GM19468 (cell line): ENCODE data around the gene TLK1.

Experiments
- ATAC-seq: cut with Tn5 transposase; IDR thresholded peaks from one replicate; pipeline ENCODE4 v1.9.1; 2021; ENCODE audit warnings: mild to moderate bottlenecking, moderate library complexity, moderate number of reproducible peaks; ENCODE audit not compliant: unreplicated experiment; ENCODE audit errors: extremely low read depth

TLK1 gene

DNA sequence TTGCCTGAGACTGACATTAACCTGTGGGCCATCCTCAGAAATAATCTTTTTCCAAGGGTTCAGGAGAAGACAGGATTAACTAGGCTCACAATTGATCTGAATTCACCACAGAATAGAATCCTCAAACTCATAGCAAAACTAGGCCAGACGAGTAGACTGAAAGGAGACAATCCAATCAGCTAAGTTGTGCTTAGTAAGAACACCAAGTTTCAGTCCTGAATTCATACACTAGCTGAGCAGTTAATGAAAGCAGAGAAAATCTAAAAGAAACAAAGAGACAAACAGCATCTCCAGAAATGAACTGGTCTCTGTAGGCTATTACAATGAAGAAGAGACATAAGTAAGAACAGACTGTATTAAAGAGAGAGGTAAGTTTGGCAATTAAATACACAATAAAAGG lies 142.2 kb downstream of the TLK1 start:
- peak; percentile 58 for ATAC-seq

DNA sequence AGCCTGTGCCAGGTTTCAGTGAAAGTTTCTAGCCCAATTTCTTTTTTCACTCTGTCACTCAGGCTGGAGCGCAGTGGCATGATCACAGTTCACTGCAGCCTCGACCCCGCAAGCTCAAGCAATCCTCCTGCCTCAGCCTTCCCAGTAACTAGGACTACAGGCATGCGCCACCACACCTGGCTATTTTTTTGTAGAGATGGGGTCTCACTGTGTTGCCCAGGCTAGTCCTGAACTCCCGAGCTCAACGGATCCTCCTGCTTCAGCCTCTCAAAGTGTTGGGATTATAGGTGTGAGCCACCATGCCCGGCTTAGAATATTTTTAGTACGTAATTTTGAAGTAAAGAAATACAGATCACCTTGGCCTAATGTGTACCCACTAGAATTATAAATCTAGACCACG lies 144.6 kb downstream of the TLK1 start:
- no peak for ATAC-seq

DNA sequence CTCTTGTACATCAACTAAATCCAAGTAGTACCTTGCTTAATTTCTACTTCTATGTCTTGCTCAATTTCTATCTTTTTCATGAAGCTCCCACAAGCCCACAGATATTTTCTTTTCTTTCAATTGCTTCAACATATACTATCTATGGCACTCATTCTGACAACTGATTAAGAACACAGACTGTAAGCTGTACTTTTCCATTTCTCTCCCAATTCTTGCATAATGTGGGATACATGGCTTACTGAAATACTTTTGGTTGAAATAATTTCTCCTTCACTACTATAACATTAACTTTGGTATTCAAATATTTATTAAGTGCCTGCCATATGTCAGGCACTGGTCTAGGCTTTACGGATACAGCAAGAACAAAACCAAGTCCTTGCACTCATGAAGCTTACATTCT lies 146.8 kb downstream of the TLK1 start:
- ATAC-seq: no peak

DNA sequence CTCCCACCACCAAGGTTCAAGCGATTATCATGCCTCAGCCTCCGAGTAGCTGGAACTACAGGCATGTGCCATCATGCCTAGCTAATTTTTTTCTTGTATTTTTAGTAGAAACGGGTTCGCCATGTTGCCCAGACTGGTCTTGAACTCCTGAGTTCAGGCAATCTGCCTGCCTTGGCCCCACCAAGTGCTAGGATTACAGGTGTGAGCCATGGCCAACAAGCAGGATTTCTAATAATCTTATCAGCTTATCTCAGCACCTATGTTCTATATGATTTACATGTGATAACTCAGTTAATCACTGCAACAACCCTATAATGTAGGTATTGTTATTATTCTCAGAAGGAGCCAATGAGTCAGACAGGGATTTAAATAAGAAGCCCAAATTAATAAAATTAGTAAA lies 151.3 kb downstream of the TLK1 start:
- ATAC-seq: no peak

DNA sequence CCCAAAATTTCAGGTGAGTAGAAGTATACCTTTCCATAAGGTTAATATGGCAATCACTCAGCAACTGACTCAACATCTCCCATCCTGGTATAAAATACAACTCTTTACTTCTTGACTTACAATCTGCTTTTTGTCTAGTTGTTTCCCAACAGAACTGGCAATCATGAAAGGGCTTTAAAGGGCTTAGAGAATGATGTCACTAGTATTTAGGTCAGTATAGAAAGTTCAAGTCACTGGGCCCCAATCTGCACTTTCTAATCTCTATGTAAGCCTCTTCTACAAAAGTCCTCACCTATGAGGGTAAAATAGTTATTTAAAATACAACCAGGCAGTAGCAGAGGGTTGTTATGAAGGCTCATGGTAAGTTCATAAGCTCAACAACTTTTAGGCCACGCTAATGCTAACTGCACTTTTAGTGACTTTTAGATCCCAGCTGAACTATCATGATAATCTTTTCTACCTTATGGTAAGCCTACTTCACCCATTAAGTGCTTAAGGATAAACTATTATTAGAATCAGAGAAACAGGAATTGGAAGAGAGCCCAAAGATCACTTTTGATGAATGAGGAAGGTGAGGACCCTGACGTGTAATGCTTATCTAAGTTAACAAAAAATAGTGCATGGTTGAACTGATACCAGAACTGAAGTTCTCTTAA lies 152.0 kb downstream of the TLK1 start:
- no peak for ATAC-seq

DNA sequence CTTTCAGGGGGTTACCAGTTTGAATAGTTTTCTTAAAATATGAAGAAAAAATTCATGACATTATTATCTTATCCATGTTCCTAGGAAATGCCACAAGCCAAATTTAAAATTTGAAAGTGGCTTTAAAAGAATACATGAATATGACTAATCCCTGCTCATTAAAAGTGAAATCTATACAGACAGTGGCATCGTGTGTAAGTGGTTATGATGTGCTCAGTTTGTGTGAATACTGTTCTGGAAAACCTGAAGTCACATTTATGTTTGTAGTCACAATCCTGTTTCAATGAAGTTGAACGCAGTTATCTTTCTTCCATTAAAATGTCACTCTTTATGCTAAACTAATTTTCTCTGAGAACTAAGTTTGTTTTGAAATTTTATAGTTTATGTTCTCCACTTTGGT lies 155.9 kb downstream of the TLK1 start:
- ATAC-seq: no peak

DNA sequence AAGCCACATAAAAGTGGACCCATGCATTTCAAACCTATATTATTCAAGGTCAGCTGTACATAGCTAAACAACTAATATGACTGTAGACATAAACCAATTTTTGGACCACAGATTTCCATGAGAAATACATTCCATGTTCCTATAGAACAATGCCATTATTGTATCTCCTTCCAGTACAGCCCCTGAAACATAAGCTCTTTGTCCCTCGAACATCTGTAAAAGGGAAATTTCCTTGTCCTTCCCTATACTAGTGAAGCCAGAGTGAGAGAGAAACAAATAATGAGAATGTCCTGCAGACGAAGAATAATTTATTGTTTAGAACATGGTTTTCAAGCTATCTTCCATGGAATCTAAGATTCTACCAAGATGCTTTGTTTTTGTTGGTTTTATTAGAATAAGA lies 156.3 kb downstream of the TLK1 start:
- no peak for ATAC-seq

DNA sequence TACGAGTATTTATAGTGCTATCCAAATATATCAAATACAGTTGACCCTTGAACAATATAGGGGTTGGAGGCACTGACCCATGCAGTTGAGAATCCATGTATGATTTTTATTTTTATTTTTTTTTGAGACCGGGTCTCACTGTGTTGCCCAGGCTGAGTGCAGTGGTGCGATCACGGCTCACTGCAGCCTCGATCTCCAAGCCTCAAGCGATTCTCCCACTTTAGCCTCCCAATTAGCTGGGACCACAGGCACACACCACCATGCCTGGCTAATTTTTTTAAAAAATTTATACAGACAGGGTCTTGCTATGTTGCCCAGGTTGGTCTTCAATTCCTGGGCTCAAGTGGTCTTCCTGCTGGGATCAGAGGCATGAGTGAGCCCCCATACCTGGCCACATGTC lies 161.0 kb downstream of the TLK1 start:
- no peak for ATAC-seq

DNA sequence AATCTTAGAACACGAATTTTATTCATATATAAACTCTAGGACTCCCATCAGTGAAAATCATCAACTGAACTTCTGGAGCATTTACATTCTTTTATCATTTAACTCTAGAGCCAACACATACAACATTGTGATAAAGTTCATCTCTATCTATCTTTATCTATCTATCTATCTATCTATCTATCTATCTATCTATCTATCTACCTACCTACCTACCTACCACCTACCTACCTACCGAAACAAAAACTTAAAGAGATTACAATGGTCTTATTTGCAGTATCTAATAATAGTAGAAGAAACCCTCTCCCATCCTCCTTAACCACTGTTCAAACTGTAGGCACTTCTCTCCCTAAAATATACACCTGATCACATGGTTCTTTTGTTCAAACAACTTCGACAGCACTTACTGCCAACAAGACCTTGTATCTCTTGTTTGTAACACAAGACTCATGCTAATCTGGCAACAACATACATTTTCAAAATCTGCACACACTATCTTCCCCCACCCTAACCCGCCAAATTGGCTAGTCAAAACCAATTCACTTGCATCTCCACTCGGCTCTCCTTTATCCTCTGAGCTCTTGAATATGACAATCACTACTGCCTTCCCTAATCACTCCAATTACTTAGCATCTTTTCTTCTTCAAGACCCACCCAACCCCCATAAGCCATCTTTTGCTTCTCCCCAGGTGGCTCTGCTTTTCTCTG lies 162.6 kb downstream of the TLK1 start:
- ATAC-seq: no peak

DNA sequence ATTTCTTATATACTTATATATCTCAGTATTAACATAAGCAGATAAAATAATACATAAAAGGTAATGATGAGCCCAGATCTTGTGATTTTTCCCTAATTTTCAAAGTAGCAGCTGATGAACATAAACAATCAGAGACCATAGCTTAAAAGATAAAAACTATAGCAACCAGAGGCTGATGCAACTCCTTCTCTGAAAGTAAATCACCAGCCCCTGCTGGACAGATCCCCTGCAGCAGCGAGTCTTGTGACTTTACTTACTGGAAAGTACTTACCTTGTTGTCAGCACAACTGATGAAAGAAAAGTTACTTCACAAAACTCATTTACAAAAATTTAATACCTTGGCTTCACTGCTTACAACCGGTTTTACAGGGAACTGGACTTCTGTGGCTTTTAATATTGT lies 164.4 kb downstream of the TLK1 start:
- no peak for ATAC-seq

DNA sequence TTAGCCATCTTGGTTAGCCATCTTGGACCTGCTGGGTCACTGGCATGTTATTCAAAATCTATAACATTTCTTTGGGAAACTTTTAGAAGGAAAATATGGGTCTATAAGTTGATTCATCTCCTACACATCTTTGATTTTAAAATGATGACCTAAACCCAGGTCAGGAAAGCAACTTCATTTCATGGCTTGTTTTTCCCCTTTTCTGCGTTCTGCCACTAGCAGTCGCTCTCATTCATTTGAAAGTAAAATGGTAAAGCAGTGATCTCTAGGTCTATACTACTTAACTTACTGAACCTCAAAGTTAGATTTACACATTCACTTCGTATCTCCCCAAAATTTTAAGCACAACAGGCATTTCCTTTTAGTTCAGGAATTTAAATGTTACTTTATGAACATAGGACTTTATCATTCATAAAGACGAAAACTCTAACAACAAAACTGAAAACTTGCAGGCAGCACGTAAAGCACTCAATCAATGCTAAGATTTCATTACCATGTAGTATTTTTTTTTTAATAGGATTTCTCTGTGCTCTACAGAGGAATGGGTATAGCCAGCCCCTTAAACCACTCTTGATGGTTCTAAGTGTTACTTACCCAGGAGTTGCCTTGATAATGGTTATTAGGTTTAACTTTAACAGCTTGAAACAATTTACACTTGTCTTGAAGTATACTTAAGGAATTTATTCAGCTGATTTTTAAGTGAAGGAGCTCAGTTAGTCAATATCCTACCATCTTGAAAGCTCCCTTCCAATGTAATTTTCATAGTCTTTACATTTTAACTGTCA lies 169.1 kb downstream of the TLK1 start:
- ATAC-seq: no peak

DNA sequence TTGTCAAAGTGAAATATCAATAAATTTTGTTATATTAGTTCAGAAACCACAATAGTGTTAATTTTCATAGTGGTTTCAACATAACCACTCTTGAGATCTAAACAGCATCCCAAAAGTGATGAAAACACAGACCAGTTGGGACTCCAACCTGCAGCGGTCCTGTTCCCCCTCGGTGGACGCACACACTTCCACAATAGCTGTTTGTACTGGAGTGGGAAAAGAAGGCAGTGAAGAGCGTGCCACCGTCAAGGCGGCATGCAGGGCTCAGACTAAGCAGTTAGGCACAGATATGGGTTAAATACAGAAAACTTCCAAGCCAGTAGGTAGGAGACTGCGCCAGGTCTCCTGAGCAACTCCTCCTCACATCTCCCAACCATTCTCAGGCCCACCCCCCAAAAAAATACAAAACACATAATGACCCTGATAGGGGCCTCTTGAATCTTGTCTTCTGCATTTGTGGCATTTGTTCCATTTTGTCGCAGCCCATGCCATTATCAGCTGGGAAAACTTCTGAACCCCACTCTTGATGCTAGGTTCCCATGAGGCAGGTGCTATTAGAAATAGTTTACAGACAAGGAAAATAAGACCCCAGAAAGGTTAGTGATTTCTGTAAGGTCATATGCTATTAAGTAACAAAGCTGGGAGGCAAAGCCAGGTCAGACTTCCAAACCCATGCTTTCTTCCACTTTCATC lies 174.0 kb downstream of the TLK1 start:
- ATAC-seq: no peak

DNA sequence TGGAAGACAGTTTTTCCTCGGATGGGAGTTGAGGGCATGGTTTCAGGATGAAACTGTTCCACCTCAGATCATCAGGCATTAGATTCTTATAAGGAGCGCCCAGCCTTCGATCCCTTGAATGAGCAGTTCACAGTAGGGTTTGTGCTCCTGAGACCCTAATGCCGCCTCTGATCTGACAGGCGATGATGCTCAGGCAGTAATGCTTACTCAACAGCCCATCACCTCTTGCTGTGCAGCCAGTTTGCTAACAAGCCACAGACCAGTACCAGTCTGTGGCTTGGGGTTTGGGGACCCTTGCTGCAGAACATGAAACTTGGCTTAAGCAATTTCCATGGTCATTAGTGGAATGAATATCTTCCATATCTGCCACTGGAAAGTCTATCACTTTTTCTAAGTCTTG lies 175.3 kb downstream of the TLK1 start:
- ATAC-seq: no peak

DNA sequence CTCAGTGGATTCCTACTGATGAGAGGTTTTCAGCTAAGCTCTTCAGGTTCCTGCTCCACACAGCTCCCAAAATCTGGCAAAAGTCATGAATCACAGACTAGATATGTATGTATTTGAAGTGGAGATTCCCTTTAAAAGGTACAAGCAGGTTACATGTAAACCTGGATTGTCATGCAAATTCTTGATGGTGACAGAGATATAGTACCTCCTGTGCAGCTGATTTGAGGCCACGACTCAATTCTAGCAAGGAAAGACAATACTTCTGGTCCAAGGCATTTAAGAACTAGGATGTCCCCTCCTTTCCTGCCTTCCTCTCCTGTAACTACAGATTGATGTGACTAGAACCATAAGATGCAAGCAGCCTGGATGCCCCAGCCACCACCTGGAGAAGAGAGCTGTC lies 176.6 kb downstream of the TLK1 start:
- no peak for ATAC-seq

DNA sequence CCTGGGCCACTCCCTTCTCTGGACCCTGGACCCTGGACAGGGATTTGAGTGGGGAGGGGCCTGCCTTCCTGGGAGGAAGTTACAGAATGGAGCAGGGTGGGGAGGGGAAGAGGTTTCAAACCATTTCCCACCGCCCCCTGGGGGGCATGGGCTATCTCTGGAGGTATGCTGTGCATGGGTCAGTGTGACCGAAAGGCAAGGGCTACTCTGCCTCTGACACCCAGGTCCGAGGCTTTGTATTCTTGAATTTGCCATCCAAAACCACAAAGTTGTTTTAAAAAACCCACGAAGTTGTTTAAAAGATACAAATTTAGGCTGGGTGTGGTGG lies 184.8 kb downstream of the TLK1 start:
- no peak for ATAC-seq

DNA sequence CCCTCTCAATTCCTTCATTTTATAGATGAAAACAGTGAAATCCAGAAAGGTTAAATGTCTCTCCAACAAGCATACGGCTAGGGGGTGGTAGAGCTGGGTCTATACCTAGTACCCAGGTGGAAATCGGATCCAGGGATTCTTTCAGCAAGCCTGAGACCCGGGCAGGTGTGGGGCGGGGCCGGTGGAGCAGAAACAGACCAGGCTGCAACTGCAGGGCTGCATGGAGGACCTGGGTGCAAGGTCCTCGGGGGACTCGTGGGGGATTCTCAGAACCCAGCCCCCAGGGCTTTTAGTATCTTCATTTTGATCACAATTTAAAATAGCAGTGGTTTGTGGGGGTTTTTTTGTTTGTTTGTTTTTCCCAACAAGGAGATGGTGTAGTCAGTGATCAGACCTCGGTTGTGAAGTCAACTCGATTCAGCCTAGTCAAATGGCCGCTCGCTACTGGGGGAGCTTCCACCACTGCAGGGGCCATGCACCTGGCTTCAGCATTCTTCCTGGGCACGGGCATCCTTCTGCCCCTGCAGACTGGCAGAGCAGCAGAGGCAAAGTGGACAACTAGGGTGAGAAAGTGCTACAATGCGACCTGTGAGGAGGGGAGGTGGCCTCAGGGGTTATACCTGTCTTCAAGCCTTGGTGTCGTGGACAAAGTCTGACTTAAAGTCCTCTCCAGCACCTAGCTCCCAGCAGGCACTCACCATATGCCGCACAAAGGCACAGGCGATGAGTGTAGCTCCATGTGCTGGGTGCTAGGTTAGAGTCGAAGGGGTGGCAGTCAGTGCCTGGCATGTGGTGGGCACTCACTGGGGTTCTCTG lies 185.4 kb downstream of the TLK1 start:
- no peak for ATAC-seq

DNA sequence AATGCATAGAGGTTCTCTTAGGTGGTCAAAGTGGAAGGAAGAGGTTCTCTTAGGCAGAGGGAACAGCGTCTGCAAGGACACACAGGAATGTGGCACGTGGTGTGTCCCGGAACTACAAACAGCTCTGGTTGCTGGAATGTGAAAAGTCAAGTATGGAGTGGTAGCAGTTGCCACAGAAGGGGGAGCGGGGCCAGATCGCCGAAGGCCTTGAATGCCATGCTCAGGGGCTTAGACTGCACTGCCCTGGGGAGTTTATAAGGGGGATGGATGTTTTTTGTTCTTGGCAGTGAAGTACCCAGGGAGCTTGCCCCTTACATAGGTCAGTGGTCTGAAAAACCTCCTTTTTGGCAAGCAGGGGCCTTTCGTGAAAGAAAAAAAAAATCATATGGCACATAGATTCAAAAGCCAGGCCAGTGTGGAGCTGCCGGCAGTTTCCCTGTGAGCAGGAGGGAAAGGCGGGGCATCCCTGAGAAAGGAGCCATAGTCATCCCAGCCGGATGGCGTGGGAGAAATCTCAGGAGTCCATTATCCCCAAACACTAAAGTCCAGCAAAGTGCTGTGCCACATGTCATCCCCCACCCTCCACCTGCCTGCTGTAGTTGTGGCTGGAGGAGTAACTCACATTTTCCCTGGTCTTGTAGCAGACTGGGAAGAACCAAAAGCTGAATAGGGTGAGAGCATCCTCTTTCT lies 186.2 kb downstream of the TLK1 start:
- no peak for ATAC-seq

DNA sequence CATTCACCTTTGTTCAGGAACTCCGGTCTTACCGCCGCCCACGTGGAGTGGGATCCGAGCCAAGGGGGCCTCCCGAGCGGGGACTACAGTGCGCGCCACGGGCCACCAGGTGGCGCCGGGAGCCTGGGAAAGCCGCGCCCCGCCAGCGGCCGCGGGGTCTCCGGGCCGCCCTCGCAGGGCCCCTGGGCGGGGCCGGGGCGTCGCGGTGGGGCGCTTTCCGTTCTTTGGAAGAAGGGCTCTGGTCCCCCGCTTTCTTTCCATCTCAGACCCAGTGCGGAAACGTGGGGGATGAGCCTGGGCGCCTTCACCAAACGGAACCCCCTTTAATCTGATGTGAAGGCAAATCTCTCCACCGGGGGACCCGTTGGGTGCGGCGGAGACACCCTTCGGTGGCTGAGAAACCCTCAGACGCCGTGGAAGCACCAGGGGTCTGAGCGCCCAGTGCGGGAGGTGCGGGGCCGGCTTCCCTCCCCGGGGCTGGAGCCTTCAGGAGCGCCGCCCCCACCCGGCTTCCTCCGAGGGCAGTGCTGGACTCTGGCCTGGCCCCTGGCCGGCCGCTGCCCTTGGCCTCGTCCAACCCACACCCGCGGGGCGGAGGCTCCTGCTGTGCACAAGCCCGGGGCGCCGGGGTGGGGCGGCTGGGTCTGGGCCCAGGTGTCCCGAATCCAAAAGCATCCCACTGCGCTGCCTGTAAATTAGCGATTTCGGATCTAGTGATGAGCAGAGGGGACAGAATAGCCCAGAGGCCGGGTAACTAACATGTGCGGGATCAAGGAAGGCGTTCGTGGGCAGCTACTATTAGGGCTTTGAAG lies 187.0 kb downstream of the TLK1 start:
- ATAC-seq: peak; percentile 80

DNA sequence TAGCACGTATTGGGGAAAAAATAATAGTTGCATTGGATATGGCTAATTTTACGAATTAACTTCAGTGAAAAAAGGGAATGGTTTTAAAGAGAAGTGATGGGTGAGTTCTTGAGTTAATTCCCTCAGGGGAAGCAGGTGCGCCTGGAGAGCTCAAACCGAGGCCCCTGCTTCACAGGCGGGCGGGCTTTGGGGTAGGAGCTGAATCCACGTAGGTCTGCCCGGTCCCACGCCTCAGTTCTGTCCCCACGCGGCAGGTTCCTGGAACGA lies 187.5 kb downstream of the TLK1 start:
- no peak for ATAC-seq
